Activated CD8-positive, alpha-beta memory T cell treated with anti-CD3 and anti-CD28 coated beads, Interleukin-2, amount 50 U/mL, for 4 hours (primary cell): ENCODE measurements around the gene RPL7L1.
"Not testable (repeated sequence)": the region's sequence is repeated elsewhere in the genome, so short reads cannot be mapped to it uniquely, and the experiment has no call there.

Experiments
- DNase-seq: peaks from one replicate; pipeline ENCODE4 v3.0.0-alpha.2; 2020

RPL7L1 gene

GRCh38 chr6:42894041-42894828 is 14.8 kb downstream of the RPL7L1 start:
- DNase-seq = not testable (repeated sequence)

- no peak for DNase-seq
Measured at GRCh38 chr6:42896178-42896719, 16.8 kb downstream of the RPL7L1 start.

GRCh38 chr6:42898891-42899361 is 19.5 kb downstream of the RPL7L1 start:
- peak; percentile 70 for DNase-seq

GRCh38 chr6:42899871-42900270 is 20.5 kb downstream of the RPL7L1 start:
- DNase-seq = no peak

- peak; percentile 62 for DNase-seq
Measured at GRCh38 chr6:42901538-42901957, 22.1 kb downstream of the RPL7L1 start.

GRCh38 chr6:42902429-42903263 is 23.2 kb downstream of the RPL7L1 start:
- not testable (repeated sequence) for DNase-seq

- no peak for DNase-seq
Measured at GRCh38 chr6:42904467-42904866, 25.1 kb downstream of the RPL7L1 start.

GRCh38 chr6:42907336-42907735 is 27.9 kb downstream of the RPL7L1 start:
- DNase-seq = no peak

GRCh38 chr6:42909835-42910234 is 30.4 kb downstream of the RPL7L1 start:
- no peak for DNase-seq

GRCh38 chr6:42911171-42912021 is 32.0 kb downstream of the RPL7L1 start:
- no peak for DNase-seq

GRCh38 chr6:42914546-42914945 is 35.1 kb downstream of the RPL7L1 start:
- no peak for DNase-seq

- no peak for DNase-seq
Measured at GRCh38 chr6:42915732-42916131, 36.3 kb downstream of the RPL7L1 start, which contains the start of gene PTCRA. Gene PTCRA (plus strand): TSS chr6:42916053. CDS start chr6:42916070, 17 bp downstream.

- no peak for DNase-seq
Measured at GRCh38 chr6:42916288-42916687, 36.9 kb downstream of the RPL7L1 start.

- no peak for DNase-seq
Measured at GRCh38 chr6:42921801-42922200, 42.4 kb downstream of the RPL7L1 start.

GRCh38 chr6:42923666-42924065 is 44.2 kb downstream of the RPL7L1 start:
- no peak for DNase-seq

GRCh38 chr6:42925248-42925857 is 45.9 kb downstream of the RPL7L1 start:
- DNase-seq = no peak

- peak; percentile 89 for DNase-seq
Measured at GRCh38 chr6:42928986-42929820, 49.8 kb downstream of the RPL7L1 start, which contains the start of gene CNPY3. Gene CNPY3 (plus strand): TSS chr6:42929480. CDS start chr6:42929571, 91 bp downstream.

GRCh38 chr6:42929821-42930360 is 50.5 kb downstream of the RPL7L1 start:
- DNase-seq = peak; percentile 49

GRCh38 chr6:42932412-42932811 is 53.0 kb downstream of the RPL7L1 start:
- DNase-seq = no peak

GRCh38 chr6:42933205-42933604 is 53.8 kb downstream of the RPL7L1 start:
- DNase-seq = no peak

GRCh38 chr6:42935322-42935721 is 55.9 kb downstream of the RPL7L1 start:
- DNase-seq = no peak
